Endodermal cell (in vitro differentiated cells): Measurements from ENCODE around the gene KCNC1. TPM values are rescaled to one million over a fixed set of nuclear protein-coding genes. Genes with fewer than 3 reads are reported as not detected.

Experiments used
- DNase-seq: peaks from one replicate; pipeline ENCODE4 v3.0.0-alpha.2; 2017
- H3K27ac ChIP-seq: 2 replicates; pipeline ENCODE4 v1.5.1; 2013; ENCODE audit warnings: mild to moderate bottlenecking, low read depth, low read length, moderate library complexity
- H3K27me3 ChIP-seq: 2 replicates; pipeline ENCODE4 v1.6.1; 2013; ENCODE audit warnings: mild to moderate bottlenecking, low read length, moderate library complexity; ENCODE audit not compliant: insufficient read depth, control insufficient read depth, poor library complexity, severe bottlenecking
- H3K36me3 ChIP-seq: 2 replicates; pipeline ENCODE4 v1.7.0; 2013; ENCODE audit warnings: mild to moderate bottlenecking, low read length, moderate library complexity; ENCODE audit not compliant: control insufficient read depth, insufficient read depth
- H3K4me1 ChIP-seq: one replicate; pipeline ENCODE4 v1.7.0; 2013; ENCODE audit warnings: low read length; ENCODE audit not compliant: control insufficient read depth, insufficient read depth
- H3K4me3 ChIP-seq: 2 replicates; pipeline ENCODE4 v1.5.1; 2013; ENCODE audit warnings: mild to moderate bottlenecking, low read length, moderate library complexity
- H3K9ac ChIP-seq: 2 replicates; pipeline ENCODE4 v1.6.1; 2013; ENCODE audit warnings: mild to moderate bottlenecking, low read length, moderate library complexity; ENCODE audit not compliant: poor library complexity, severe bottlenecking; ENCODE audit errors: extremely low read depth
- H3K9me3 ChIP-seq: 2 replicates; pipeline ENCODE4 v1.6.1; 2013; ENCODE audit warnings: mild to moderate bottlenecking, low read length, moderate library complexity; ENCODE audit not compliant: control insufficient read depth
- H3K27ac Mint-ChIP-seq: 2 replicates; pipeline ENCODE4 v1.8.0; 2020; ENCODE audit warnings: mixed read lengths
- H3K27me3 Mint-ChIP-seq: 2 replicates; pipeline ENCODE4 v1.8.0; 2021; ENCODE audit warnings: mild to moderate bottlenecking, mixed read lengths; ENCODE audit not compliant: insufficient read depth
- H3K36me3 Mint-ChIP-seq: 2 replicates; pipeline ENCODE4 v1.8.0; 2020; ENCODE audit warnings: low read depth, mixed read lengths
- H3K4me1 Mint-ChIP-seq: 2 replicates; pipeline ENCODE4 v1.8.0; 2020; ENCODE audit warnings: mixed read lengths
- H3K4me3 Mint-ChIP-seq: 2 replicates; pipeline ENCODE4 v1.8.0; 2020; ENCODE audit warnings: mild to moderate bottlenecking, moderate library complexity, mixed read lengths
- H3K9me3 Mint-ChIP-seq: 2 replicates; pipeline ENCODE4 v1.8.0; 2020; ENCODE audit warnings: mild to moderate bottlenecking, mixed read lengths
- WGBS, 2 experiments: methylation state at CpG; one replicate each; pipeline versions ENCODE4 v1.1.5 to v1.1.7; 2013; ENCODE audit warnings: missing lambda C conversion rate in 2 of 2, mixed read lengths in 1 of 2; ENCODE audit not compliant: insufficient coverage in 1 of 2, insufficient read length in 1 of 2; 5-methylcytosine and 5-hydroxymethylcytosine counted together
- total RNA-seq, 2 donors: library from RNA; stranded (reverse); fragmentation: NEBNext Ultra II Directional in 1 of 2; extraction: Animal tissue kit (Norgen Biotek cat#: 25700) in 1 of 2; gene quantifications; 2 replicates in 1 of 2; 3 replicates in 1 of 2; pipeline ENCODE4 v1.2.1, GENCODE V29; 2021
- TF ChIP-seq, protein P1 (sequence below): fragments of 200-600 bp; sonication (generic); conservative IDR thresholded peaks from 2 replicates; pipeline ENCODE4 v1.5.0; 2021; ENCODE audit warnings: antibody characterized with exemption, mild to moderate bottlenecking

KCNC1 gene
- total RNA-seq, 2 donors from 2014 or later: not detected

DNA sequence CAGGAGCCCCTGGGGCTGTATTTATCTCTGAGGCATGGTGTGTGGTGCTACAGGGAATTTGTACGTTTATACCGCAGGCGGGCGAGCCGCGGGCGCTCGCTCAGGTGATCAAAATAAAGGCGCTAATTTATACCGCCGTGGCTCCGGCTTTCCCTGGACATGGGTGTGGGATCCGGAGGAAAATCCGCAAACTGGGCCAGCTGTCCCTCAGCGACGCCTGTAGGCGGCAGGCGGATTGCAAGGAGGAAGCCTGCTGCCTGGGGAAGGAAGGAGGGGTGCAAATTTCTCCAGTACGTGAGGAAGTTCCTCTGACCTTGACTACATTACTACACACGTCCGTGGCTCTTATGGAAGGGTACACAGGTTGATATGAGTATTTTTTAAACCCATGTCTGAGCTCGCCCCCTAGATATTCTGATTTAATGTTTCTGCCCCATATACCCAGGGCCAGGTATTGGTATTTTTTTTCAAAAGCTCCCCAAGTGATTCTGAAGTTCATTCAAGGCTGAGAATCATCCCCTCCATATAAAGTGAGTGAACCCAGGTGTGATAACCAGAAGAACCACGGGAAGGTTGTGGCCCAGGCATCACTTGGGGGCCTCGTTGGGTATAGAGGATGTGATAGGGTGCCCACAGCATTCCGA is 12.5 kb upstream of the KCNC1 start:
- Histone ChIP-seq H3K36me3 (no peaks in the 10 kb centered on the region), H3K27me3 (peaks cover 100% of the 10 kb centered on the region), H3K4me3 (no peak overlapping the region), H3K9me3 (no peaks in the 10 kb centered on the region), H3K27ac (no peak overlapping the region), H3K4me1 (no peaks in the 10 kb centered on the region), H3K9ac (no peak overlapping the region)
- TF ChIP-seq, protein P1, sequence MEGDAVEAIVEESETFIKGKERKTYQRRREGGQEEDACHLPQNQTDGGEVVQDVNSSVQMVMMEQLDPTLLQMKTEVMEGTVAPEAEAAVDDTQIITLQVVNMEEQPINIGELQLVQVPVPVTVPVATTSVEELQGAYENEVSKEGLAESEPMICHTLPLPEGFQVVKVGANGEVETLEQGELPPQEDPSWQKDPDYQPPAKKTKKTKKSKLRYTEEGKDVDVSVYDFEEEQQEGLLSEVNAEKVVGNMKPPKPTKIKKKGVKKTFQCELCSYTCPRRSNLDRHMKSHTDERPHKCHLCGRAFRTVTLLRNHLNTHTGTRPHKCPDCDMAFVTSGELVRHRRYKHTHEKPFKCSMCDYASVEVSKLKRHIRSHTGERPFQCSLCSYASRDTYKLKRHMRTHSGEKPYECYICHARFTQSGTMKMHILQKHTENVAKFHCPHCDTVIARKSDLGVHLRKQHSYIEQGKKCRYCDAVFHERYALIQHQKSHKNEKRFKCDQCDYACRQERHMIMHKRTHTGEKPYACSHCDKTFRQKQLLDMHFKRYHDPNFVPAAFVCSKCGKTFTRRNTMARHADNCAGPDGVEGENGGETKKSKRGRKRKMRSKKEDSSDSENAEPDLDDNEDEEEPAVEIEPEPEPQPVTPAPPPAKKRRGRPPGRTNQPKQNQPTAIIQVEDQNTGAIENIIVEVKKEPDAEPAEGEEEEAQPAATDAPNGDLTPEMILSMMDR: peak; percentile 75
- DNase-seq: peak; percentile 86
- H3K4me3 Mint-ChIP-seq: no peak overlapping the region
- H3K36me3 Mint-ChIP-seq: no peaks in the 10 kb centered on the region
- 16 to 25% methylated on average over 12 to 25 of the region's 25 CpGs for WGBS, 2 experiments
- H3K4me1 Mint-ChIP-seq: peaks cover 7% of the 10 kb centered on the region
- no peak overlapping the region for H3K27ac Mint-ChIP-seq
- H3K27me3 Mint-ChIP-seq: peaks cover 76% of the 10 kb centered on the region
- no peaks in the 10 kb centered on the region for H3K9me3 Mint-ChIP-seq

DNA sequence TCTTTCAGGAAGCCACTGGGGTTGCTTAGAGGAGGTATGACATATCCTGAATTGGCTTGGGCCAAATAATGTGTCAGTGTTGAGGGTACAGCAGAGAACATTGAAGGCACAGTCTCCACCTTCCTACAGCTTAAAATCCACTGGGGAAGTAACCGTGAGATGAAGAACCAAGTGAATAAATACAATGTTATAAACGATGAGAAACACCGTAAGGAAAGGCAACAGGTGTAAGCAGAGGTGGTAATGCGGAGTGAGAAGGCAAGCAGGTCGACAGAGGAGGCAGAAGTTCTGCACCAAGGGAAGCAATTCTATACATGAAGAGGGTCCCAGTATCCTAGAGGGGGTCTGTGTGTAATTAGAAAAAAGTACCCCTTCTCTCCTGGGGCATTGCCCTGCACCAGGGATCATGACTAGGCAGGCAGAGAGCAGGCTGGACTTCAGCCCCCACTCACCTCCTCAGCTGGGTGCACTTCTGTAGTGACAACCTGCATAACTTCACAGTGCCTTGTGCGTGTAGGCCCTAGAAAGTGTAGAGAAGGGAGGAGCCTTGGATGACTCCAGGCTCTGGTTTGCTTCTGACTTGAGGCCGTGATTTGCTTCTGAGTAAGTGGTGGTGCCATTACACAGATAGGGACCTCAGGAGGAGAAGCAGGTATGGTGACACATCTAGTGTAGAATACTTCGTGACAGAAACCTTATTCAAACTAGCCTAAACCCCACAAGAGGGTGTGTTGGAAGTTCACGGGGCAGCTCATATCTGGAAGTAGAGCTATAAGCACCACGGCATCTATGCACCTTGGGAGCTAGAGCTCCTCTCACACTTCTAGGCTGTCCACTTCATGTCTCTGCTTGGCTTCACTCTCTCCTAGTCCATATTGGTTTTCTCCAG is 10.3 kb upstream of the KCNC1 start:
- peak; percentile 32 for DNase-seq
- Mint-ChIP-seq H3K27me3 (peaks cover 98% of the 10 kb centered on the region), H3K4me1 (peaks cover 3% of the 10 kb centered on the region), H3K9me3 (no peaks in the 10 kb centered on the region), H3K36me3 (no peaks in the 10 kb centered on the region), H3K4me3 (no peak overlapping the region), H3K27ac (no peak overlapping the region)
- TF ChIP-seq, protein P1: no peak
- Histone ChIP-seq H3K4me3 (no peak overlapping the region), H3K9me3 (no peaks in the 10 kb centered on the region), H3K4me1 (no peaks in the 10 kb centered on the region), H3K27ac (no peak overlapping the region), H3K27me3 (peaks cover 100% of the 10 kb centered on the region), H3K36me3 (no peaks in the 10 kb centered on the region), H3K9ac (no peak overlapping the region)
- WGBS, 2 experiments: 78 to 79% methylated on average over 7 to 10 of the region's 10 CpGs

DNA sequence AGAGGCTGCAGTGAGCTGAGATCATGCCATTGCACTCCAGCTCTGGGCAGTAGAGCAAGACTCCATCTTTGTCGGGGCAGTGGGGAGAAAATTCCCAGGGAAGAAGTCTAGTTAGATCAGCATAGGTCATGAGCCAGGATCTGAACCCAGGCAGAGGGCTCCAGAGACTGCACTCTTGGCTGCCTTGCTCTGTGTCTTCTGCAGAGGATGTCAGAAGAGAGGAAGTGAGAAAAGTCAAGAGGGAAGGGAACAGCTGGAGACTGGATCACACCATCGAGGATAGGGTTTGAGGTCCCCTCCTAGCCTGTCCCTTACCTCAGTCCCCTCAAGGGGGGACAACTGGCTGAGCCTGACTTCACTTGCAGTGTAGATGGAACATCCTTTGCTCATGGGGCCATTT is 9.4 kb upstream of the KCNC1 start:
- peaks cover 93% of the 10 kb centered on the region for H3K27me3 ChIP-seq

More for the DNA sequence above, 9.4 kb upstream of the KCNC1 start:
- Histone ChIP-seq H3K36me3 (no peaks in the 10 kb centered on the region), H3K4me3 (no peak overlapping the region), H3K9ac (no peak overlapping the region), H3K27ac (no peak overlapping the region), H3K9me3 (no peaks in the 10 kb centered on the region), H3K4me1 (no peaks in the 10 kb centered on the region)
- WGBS, 2 experiments: 69 to 93% methylated on average over 2 of the region's 2 CpGs
- DNase-seq: peak; percentile 25
- H3K4me3 Mint-ChIP-seq: no peak overlapping the region
- H3K27me3 Mint-ChIP-seq: peaks cover 94% of the 10 kb centered on the region
- no peaks in the 10 kb centered on the region for H3K36me3 Mint-ChIP-seq
- TF ChIP-seq, protein P1: no peak
- no peak overlapping the region for H3K27ac Mint-ChIP-seq
- H3K4me1 Mint-ChIP-seq: peaks cover 3% of the 10 kb centered on the region
- no peaks in the 10 kb centered on the region for H3K9me3 Mint-ChIP-seq
